ENCODE data around the gene TMEM271. TPM values are rescaled to one million over a fixed set of nuclear protein-coding genes. Genes with fewer than 3 reads are reported as not detected.

Gene TMEM271
- total and polyA plus RNA-seq, 2 donors (not counting 3 experiments of a cell fraction or from before 2014, with no cell fraction given) = not detected

DNA sequence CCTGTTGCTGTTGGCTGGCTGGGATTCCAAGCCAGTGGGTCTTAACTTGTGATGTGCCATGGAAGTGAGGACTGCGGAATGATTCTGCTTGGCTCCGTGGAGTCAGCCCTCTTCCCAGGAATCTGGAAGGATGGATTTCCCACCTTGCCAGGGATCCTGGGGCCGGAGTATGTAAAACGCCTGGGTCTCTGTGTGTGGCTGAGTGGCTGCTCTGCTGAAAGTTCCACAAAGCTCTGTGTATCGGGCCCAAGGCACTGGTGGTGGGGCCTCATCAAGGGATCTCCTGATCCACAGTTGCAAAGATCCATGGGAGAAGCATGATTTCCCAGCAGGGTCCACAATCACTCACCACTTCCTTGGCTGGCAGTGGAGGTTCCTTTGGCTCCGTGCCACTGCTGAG lies 24.1 kb upstream of the TMEM271 start:
- Histone ChIP-seq H3K4me1 (ENCODE audit: control insufficient read depth, extremely low read depth, insufficient read depth, low read length) (no peaks in the 10 kb centered on the region), H3K9me1 (replicated peaks; ENCODE audit: control insufficient read depth, extremely low read depth, insufficient read depth, low read length) (no peaks in the 10 kb centered on the region), H3K4me2 (ENCODE audit: insufficient read depth, low read length) (no peak overlapping the region), H3K9me3 (replicated peaks; ENCODE audit: control insufficient read depth, insufficient read depth, low read length) (no peaks in the 10 kb centered on the region), H3K9ac (replicated peaks; ENCODE audit: extremely low read depth, insufficient read depth, low read length) (no peak overlapping the region), H2AFZ (ENCODE audit: low read depth, low read length) (no peak overlapping the region), H3K27ac (ENCODE audit: insufficient read depth, low read depth, low read length) (no peak overlapping the region), H4K20me1 (replicated peaks; ENCODE audit: control insufficient read depth, extremely low read depth, insufficient read depth, low read length) (no peaks in the 10 kb centered on the region), H3K27me3 (ENCODE audit: control insufficient read depth in 2 of 2, insufficient read depth in 2 of 2, low read length in 2 of 2) (no peaks in the 10 kb centered on the region), H3K36me3 (ENCODE audit: control insufficient read depth in 2 of 2, extremely low read depth in 1 of 2, insufficient read depth in 2 of 2, low read length in 2 of 2) (no peaks in the 10 kb centered on the region), H3K4me3 (replicated peaks in 1 of 3; ENCODE audit: insufficient read depth in 1 of 3, low read depth in 1 of 3, low read length in 3 of 3) (no peak overlapping the region), H3K79me2 (ENCODE audit: control insufficient read depth, insufficient read depth, low read length) (no peaks in the 10 kb centered on the region)
- no TSS peak for BruUV-seq (replicated peaks)
- no peak for TF ChIP-seq POLR2A (IDR thresholded peaks at IDR 0.05; ENCODE audit: low read depth, low read length)
- TF ChIP-seq GATA2 (IDR thresholded peaks at IDR 0.05; ENCODE audit: insufficient read depth, insufficient read length, low read depth, low read length) = no peak
- no peak for TF ChIP-seq MYC (IDR thresholded peaks at IDR 0.05; ENCODE audit: low read depth, low read length)
- no peak for TF ChIP-seq EZH2 (IDR thresholded peaks at IDR 0.05; ENCODE audit: borderline replicate concordance, low read depth, low read length, severe bottlenecking)
- TF ChIP-seq FOS (IDR thresholded peaks at IDR 0.05; ENCODE audit: borderline replicate concordance, insufficient read depth, low read length) = no peak
- no peak for TF ChIP-seq JUN (IDR thresholded peaks at IDR 0.05; ENCODE audit: borderline replicate concordance, insufficient read depth, insufficient read length, low read depth)
- TF ChIP-seq, protein P1, sequence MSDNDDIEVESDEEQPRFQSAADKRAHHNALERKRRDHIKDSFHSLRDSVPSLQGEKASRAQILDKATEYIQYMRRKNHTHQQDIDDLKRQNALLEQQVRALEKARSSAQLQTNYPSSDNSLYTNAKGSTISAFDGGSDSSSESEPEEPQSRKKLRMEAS (IDR thresholded peaks at IDR 0.05; ENCODE audit: insufficient read depth, insufficient read length) = no peak
- TF ChIP-seq POLR2AphosphoS5 (IDR thresholded peaks at IDR 0.05; ENCODE audit: insufficient read depth, low read depth, low read length) = no peak
- TF ChIP-seq, protein P2, sequence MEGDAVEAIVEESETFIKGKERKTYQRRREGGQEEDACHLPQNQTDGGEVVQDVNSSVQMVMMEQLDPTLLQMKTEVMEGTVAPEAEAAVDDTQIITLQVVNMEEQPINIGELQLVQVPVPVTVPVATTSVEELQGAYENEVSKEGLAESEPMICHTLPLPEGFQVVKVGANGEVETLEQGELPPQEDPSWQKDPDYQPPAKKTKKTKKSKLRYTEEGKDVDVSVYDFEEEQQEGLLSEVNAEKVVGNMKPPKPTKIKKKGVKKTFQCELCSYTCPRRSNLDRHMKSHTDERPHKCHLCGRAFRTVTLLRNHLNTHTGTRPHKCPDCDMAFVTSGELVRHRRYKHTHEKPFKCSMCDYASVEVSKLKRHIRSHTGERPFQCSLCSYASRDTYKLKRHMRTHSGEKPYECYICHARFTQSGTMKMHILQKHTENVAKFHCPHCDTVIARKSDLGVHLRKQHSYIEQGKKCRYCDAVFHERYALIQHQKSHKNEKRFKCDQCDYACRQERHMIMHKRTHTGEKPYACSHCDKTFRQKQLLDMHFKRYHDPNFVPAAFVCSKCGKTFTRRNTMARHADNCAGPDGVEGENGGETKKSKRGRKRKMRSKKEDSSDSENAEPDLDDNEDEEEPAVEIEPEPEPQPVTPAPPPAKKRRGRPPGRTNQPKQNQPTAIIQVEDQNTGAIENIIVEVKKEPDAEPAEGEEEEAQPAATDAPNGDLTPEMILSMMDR (IDR thresholded peaks at IDR 0.05; ENCODE audit: extremely low read depth in 1 of 2, insufficient read depth in 1 of 2, low read depth in 1 of 2, low read length in 2 of 2) = no peak
- intact Hi-C loops (cut with micrococcal nuclease) (no loop called here), dilution Hi-C loops (cut with MboI; ENCODE audit: extremely low pct_ligation_motif_present, low sequenced_read_pairs) (no loop called here)
- FAIRE-seq (no peak), DNase-seq (ENCODE audit: low read depth, low spot score) (no peak)
- ChIA-PET CTCF (no interaction called here), POLR2A (no interaction called here)

Measured in endothelial cell of umbilical vein (primary cell).